GM12892 (cell line): Measurements from ENCODE around the gene CLEC4G. TPM values are rescaled to one million over a fixed set of nuclear protein-coding genes. Genes with fewer than 3 reads are reported as not detected.
"Not testable (repeated sequence)": the region's sequence is repeated elsewhere in the genome, so short reads cannot be mapped to it uniquely, and the experiment has no call there.

Experiments used
- DNase-seq: peaks from one replicate; pipeline ENCODE4 v3.0.0; 2011; ENCODE audit not compliant: insufficient read length
- FAIRE-seq: peaks from 2 replicates; lab custom pipeline; 2011; peaks lifted over from hg19 to GRCh38; lab: Jason Lieb, UNC
- POLR2A ChIP-seq: IDR thresholded peaks from 2 replicates; pipeline ENCODE4 v1.6.1; 2011; ENCODE audit warnings: low read depth, low read length, control low read depth
- POLR2AphosphoS5 ChIP-seq: IDR thresholded peaks from 2 replicates; pipeline ENCODE4 v1.6.1; 2011; ENCODE audit warnings: low read depth, low read length, control low read depth
- TAF1 ChIP-seq: IDR thresholded peaks from 2 replicates; pipeline ENCODE4 v1.6.1; 2011; ENCODE audit warnings: low read depth, mild to moderate bottlenecking, control low read depth, low read length, borderline replicate concordance
- polyA plus RNA-seq: library from polyadenylated mRNA; unstranded; fragments of >200 nt; gene quantifications from one replicate; pipeline ENCODE4 v1.2.1, GENCODE V29; 2012; ENCODE audit warnings: missing spikeins, inconsistent platforms; ENCODE audit not compliant: missing spikeins

CLEC4G gene, protein sequence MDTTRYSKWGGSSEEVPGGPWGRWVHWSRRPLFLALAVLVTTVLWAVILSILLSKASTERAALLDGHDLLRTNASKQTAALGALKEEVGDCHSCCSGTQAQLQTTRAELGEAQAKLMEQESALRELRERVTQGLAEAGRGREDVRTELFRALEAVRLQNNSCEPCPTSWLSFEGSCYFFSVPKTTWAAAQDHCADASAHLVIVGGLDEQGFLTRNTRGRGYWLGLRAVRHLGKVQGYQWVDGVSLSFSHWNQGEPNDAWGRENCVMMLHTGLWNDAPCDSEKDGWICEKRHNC
- polyA plus RNA-seq, result 0.25 TPM

DNA sequence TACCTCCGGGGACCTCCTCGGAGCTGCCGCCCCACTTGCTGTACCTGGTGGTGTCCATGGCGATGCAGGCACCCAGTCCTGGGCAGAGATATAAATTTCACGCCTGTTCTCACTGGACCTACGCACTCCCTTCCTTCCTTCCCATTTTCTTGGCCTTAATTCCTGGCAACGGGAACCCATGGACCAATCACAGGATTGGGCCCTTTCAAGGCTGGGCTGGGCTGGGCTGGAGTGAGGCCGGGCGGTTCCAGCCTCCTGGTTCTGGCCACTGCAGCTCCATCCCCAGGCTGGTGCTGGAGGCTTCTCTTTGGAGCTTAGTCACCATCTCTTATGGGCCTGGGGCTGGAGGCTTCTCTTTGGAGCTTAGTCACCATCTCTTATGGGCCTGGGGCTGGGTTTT is at the start of gene CLEC4G:
Gene CLEC4G, minus strand, starts transcription at position 66 of the 400 bp plus-strand sequence. Its CDS starts 8 bp downstream, at position 58.
- DNase-seq (no peak), FAIRE-seq (no peak)
- no peak for TF ChIP-seq TAF1
- no peak for TF ChIP-seq POLR2AphosphoS5
- TF ChIP-seq POLR2A, result no peak

DNA sequence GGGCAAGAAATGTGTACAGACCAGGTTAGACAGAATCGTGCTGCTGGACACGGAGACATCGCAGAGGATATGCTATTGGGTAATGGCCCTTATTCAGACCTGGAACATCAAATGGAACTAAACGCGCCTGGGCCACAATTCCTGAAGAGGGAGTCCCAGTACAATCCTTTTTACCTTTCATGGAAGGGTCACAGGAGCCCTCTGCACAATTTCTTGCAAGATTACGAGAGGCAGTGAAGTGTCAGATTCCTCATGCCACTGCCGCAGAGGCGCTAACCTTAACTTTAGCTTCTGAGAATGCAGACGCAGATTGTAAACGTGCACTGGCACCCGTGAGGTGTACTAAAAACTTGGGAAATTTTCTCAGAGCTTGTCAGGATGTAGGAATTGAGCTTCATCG is 49.2 kb upstream of the CLEC4G start:
- FAIRE-seq (no peak), DNase-seq (no peak)
- TF ChIP-seq POLR2AphosphoS5 (no peak), TAF1 (no peak), POLR2A (no peak)

DNA sequence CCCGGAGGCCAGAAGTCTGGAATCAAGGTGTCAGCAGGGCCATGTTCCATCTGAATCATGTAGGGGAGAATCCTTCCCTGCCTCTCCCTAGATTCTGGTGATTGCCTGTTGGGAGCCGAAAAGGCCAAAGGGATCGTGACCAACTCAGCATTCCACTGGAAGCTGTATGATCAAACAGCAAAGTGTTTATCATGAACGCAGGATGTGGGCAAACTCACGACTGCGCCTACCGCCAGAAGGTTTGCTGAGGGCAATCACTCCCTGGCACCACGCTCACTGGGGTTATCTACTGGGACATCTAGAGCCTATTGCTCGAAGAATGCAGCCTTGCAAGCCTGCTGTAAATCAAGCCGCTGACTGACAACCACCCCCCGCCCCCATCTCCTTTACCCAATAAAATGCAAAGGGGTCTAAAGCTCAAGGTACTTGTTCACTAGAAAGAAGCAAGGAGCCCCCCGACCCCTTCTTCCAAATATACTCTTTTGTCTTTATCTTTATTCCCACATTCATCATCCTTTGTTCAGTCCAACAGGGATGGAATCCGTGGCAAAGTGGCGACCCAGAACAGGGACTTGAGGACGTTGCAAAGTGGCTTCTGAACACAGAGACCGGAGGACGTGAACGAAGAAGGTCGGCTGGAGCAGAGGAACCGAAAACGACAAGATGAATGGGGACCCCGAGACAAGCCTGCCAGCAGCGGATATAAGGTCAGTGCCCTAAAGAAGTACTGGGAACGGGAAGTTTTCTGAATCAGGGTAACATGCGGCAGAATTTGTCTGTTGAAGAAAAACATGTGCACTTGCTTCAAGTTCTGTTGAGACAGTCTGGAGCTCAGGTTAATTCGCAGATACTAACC is 47.9 kb upstream of the CLEC4G start:
- FAIRE-seq, result no peak
- TF ChIP-seq POLR2A (no peak), TAF1 (no peak), POLR2AphosphoS5 (no peak)

DNA sequence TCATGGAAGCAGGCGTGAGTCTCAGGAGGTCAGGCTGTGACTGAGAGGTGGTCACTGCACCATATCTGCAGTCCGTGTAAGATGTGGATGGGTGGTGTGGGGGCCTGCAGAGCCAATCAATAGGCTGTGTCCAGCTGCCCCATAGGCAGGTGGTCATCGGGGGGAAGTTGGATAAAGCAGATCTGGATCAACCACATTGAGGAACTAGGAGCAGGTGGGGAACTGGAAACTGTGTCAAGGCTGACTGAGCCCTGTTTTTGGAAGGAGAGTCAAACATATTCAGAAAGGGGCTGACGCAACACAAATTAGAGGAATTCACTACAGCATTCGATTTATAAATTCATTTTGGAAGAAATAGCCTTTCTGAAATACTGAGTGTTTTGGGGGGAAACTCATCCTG is 46.2 kb upstream of the CLEC4G start:
- no peak for FAIRE-seq
- no peak for DNase-seq
- TF ChIP-seq TAF1, result no peak
- TF ChIP-seq POLR2A, result no peak
- no peak for TF ChIP-seq POLR2AphosphoS5

More for the DNA sequence above, 47.9 kb upstream of the CLEC4G start:
- no peak for DNase-seq

DNA sequence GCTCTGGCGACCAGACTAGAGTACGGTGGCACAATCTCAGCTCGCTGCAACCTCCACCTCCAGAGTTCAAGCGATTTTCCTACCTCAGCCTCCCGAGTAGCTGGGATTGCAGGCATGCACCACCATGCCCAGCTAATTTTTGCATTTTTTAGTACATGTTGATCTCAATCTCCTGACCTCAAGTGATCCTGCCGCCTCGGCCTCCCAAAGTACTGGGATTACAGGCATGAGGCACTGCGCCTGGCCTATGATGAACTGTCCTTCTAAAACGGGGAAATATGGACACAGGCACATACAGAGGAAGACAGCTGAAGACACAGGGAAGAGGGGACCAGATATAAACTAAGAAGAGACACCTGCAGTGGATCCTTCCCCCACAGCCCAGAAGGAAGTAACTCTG is 43.9 kb upstream of the CLEC4G start:
- TF ChIP-seq POLR2AphosphoS5 (no peak), POLR2A (no peak), TAF1 (no peak)
- DNase-seq (no peak), FAIRE-seq (no peak)

DNA sequence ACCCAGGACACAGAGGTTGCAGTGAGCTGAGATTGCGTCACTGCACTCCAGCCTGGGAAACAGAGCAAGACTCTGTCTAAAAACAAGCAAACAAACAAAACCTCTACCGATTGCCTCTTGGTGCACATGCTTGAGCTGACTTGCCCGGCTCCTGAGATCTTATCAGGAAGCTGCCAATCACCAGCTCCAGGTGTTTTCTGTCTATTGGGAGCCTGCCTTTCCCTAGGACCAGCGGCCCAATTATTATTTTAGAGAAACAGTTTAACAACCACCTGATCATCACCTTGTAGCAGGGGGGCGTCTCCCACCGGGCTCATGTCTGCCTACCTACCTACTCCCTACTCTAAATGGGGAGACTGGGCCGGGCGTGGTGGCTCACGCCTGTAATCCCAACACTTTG is 41.9 kb upstream of the CLEC4G start:
- FAIRE-seq, result no peak
- no peak for TF ChIP-seq POLR2A
- no peak for TF ChIP-seq TAF1
- no peak for TF ChIP-seq POLR2AphosphoS5
- no peak for DNase-seq

DNA sequence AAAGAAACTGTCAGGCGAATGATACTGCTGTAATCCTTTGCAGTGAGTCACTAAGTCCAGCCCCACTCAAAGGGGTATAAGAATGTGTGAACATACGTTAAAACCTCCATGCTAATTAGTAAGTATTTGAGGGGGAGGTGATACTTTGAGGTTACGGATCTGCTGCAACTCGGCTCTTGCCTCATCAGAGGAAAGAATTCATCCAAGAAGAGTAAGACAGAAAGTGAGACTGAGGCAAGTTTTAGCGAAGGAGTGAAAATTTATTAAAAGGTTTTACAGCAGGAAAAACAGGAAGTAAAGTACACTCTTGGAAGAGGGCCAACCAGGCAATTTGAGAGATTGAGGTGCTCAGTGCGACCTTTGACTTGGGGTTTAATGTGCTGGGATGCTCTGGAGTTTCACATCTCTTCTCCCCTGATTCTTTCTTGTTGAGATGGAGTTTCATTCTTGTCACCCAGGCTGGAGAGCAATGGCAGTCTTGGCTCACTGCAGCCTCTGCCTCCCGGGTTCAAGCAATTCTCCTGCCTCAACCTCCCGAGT is 40.9 kb upstream of the CLEC4G start:
- DNase-seq (no peak), FAIRE-seq (peak; percentile 5)

DNA sequence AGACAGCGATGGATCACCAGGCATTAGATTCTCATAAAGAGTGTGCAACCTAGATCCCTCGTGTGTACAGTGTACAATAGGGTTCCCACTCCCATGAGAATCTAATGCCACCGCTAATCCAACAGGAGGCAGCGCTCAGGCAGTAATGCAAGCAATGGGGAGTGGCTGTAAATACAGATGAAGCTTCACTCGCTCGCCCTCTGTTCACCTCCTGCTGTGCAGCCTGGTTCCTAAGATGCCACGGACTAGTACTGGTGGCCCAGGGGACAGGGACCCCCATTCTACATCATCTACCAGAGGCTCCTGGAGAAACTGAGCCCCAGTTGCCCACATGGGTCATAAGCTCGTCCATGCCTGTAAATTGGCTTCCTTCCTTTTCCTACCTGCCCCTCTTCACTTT is 39.2 kb upstream of the CLEC4G start:
- no peak for TF ChIP-seq POLR2AphosphoS5
- no peak for TF ChIP-seq TAF1
- TF ChIP-seq POLR2A, result no peak
- FAIRE-seq, result no peak
- DNase-seq, result no peak

More for the DNA sequence above, 40.9 kb upstream of the CLEC4G start:
- TF ChIP-seq TAF1 (no peak), POLR2AphosphoS5 (no peak), POLR2A (no peak)

DNA sequence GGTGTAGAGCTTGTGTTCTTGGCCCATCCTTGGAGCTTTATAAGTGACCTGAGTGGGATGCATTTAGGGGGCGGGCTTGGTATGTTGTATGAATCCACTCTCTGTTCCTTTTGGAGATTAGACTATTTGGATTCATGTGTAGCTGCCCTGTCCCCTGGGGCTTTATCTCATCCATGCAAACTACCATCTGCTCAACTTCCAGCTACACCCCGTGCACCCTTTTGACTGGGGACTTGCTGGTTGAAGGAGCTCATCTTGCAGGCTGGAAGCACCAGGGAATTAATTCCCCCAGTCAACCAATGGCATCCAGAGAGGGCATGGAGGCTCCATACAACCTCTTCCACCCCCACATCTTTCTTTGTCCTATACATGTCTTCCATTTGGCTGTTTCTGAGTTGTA is 37.3 kb upstream of the CLEC4G start:
- DNase-seq, result no peak
- no peak for FAIRE-seq
- no peak for TF ChIP-seq POLR2AphosphoS5

DNA sequence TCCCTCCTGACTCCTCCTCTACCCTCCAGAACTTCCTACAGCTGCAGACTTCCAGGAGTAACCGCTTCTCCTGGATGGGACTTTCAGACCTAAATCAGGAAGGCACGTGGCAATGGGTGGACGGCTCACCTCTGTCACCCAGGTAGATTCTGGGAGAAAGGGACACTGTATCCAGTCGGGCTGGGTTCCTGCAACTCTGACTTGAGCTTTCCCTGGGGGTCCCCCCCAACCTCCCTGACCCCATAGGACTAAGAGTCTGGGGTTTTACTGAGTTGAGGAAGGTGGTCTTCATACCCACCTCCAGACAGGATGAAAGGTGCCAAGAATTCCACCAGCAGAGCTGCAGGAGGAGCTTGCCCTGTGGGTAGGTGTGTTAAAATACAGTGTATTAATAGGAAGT is 35.6 kb upstream of the CLEC4G start:
- FAIRE-seq, result no peak
- TF ChIP-seq TAF1 (no peak), POLR2A (no peak), POLR2AphosphoS5 (no peak)
- DNase-seq, result no peak

DNA sequence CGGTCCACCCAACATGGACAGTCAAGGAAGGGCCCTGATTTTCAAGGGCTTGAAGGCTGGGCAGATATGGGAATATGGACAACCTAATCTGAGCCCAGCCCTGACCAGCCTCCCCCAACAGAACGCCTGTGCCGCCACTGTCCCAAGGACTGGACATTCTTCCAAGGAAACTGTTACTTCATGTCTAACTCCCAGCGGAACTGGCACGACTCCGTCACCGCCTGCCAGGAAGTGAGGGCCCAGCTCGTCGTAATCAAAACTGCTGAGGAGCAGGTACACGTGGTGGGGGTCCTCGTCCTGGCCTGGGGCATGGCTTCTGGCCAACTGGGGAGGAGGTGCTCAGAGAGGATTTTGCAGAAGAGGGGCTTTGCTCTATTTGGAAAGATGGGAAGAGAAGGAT is 34.6 kb upstream of the CLEC4G start:
- TF ChIP-seq TAF1, result no peak
- TF ChIP-seq POLR2AphosphoS5, result no peak
- TF ChIP-seq POLR2A, result no peak
- DNase-seq (no peak), FAIRE-seq (no peak)

DNA sequence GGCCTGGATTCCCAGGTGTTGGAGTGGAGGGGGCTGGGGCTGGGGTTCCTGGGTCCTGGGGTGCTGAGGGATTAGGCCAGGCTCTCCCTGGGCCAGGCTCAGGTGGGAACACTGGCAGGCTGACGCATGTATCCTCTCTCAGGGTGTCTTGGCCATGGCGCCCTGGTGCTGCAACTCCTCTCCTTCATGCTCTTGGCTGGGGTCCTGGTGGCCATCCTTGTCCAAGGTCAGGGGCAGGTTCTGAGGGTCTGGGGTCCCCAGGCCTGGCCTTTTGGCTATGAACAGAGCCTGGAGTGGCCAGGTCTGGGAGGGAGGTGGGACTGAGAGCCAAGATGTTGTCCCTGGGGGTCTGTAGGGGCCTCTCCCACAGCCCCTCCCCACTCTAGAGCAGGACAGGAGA is 33.1 kb upstream of the CLEC4G start:
- not testable (repeated sequence) for FAIRE-seq

DNA sequence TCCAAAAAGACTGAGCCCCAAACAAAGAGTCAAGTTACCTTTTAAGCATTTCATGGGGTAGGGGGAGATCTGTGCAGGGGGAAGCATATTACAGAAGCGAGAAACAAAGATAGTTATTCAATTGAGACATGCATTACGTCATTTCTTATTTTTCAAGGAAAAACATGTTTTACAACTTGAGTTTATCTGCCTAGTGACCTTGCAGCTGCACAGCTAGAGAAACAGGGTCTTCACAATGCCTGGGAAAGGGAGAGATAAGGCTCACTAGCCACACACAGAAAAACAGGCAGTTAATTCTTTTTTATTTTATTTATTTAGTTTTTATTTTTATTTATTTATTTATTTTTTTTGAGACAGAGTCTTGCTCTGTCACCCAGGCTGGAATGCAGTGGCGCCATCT is 32.2 kb upstream of the CLEC4G start:
- not testable (repeated sequence) for DNase-seq, FAIRE-seq

More for the DNA sequence above, 33.1 kb upstream of the CLEC4G start:
- not testable (repeated sequence) for DNase-seq
